ENCODE measurements around the gene NR2C2. TPM values are rescaled to one million over a fixed set of nuclear protein-coding genes. Genes with fewer than 3 reads are reported as not detected.
A peak's percentile ranks its signal among the peaks of the same experiment; 100 is the strongest.

NR2C2 gene
- total and polyA plus RNA-seq, 2 of the 13 experiments (the other 11 are each of a cell fraction or from before 2014, with no cell fraction given): 7.8 to 11.8 TPM

- TF ChIP-seq HNRNPL (IDR thresholded peaks at IDR 0.05; ENCODE audit: low read depth, low read length) (peak; percentile 80), SPEN (CRISPR knock-in tag; IDR thresholded peaks at IDR 0.05; ENCODE audit: low read depth) (peak; percentile 82), ZBTB3 (CRISPR knock-in tag; IDR thresholded peaks at IDR 0.05; ENCODE audit: borderline replicate concordance, low read depth) (no peak), RELA (CRISPR knock-in tag; IDR thresholded peaks at IDR 0.05) (no peak), ZNF7 (CRISPR knock-in tag; IDR thresholded peaks at IDR 0.05) (no peak), ZNF704 (CRISPR knock-in tag; IDR thresholded peaks at IDR 0.05; ENCODE audit: borderline replicate concordance) (peak; percentile 94), ZNF800 (CRISPR knock-in tag; IDR thresholded peaks at IDR 0.05) (peak; percentile 58; the same call in 1 of the 2 replicates), SNAPC4 (CRISPR knock-in tag; IDR thresholded peaks at IDR 0.05) (no peak; the same call in 1 of the 2 replicates), NFE2L2 (IDR thresholded peaks at IDR 0.05; ENCODE audit: low read length) (no peak), ZNF652 (CRISPR knock-in tag; IDR thresholded peaks at IDR 0.05; ENCODE audit: borderline replicate concordance, low read depth) (0 out of 2 replicates have a peak, but pooled peaks have one; percentile 7), MAF1 (CRISPR knock-in tag; IDR thresholded peaks at IDR 0.05; ENCODE audit: borderline replicate concordance) (0 out of 2 replicates have a peak, but pooled peaks have one; percentile 68), MIER2 (CRISPR knock-in tag; IDR thresholded peaks at IDR 0.05) (0 out of 2 replicates have a peak, but pooled peaks have one; percentile 50), TFDP2 (CRISPR knock-in tag; IDR thresholded peaks at IDR 0.05) (peak; percentile 93), TRIM22 (IDR thresholded peaks at IDR 0.05) (no peak), HMGXB4 (CRISPR knock-in tag; IDR thresholded peaks at IDR 0.05; ENCODE audit: borderline replicate concordance in 1 of 2, low read depth in 1 of 2) (peak; percentile 75 to 79)
Measured at GRCh38 chr3:15064835-15065549, 117.6 kb downstream of the NR2C2 start, which contains the start of gene MRPS25 (continued).
